Measurements from ENCODE around the gene ARHGAP4.
A peak's percentile ranks its signal among the peaks of the same experiment; 100 is the strongest.

The ARHGAP4 gene

GRCh38 chrX:153925739-153926551, at the start of gene ARHGAP4:
Gene ARHGAP4 (minus strand): TSS chrX:153926264. CDS start chrX:153926202, 62 bp downstream.
- DNase-seq, result no peak

DNA sequence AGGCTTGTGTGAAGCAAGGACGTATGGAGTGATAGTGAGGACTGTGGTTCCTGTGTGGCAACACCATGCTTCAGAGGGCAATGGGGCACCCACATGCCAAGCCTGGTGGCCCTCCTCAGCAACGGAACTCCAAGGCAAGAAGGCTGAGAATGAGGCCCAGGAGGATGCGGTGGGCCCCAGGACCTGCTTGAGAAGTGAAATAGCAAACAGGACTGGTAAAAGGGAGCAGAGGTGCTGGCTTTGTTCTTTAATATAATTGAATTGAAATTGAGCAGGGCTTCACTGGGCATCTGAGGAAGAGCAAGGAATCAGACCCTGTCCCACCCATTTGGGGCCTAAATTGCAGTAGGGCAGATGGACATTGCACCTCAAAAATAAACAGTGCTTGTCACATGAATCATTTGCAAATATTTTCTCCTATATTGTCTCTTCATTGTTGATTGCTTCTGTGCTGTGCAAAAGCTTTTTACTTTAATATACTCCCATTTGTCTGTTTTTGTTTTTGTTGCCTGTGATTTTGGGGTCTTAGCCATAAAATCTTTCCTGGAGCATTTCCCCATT, 48.7 kb upstream of the ARHGAP4 start:
- DNase-seq, result no peak

GRCh38 chrX:153974003-153974725, 48.1 kb upstream of the ARHGAP4 start:
- no peak for DNase-seq

- DNase-seq, result peak; percentile 45
Measured at GRCh38 chrX:153973127-153974002, 47.3 kb upstream of the ARHGAP4 start.

- peak; percentile 88 for DNase-seq
Measured at GRCh38 chrX:153972368-153973126, 46.5 kb upstream of the ARHGAP4 start, which contains the start of gene TMEM187. Gene TMEM187 (plus strand): TSS chrX:153972754. CDS start chrX:153982063, 9,309 bp downstream.

GRCh38 chrX:153971450-153972367, 45.6 kb upstream of the ARHGAP4 start, which contains the start of gene HCFC1:
Gene HCFC1 (minus strand): TSS chrX:153971818. CDS start chrX:153970840, 978 bp downstream.
- peak; percentile 90 for DNase-seq

DNA sequence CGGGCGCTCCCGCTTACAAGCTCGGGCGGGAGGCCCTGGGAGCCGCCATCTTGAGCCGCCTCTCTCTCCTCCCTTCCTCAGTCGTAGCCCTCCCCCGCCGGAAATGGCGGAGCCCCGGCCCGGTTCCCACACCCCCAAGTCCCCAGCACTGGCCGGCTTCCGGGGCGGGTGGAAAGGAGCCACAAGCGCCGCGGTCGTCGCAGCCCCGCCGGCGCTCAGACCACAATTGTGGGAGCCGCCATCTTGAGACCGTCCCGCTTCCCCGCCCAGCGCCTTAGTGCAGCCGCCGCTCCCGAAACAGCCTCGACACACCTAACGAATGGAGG, 45.0 kb upstream of the ARHGAP4 start:
- DNase-seq, result peak; percentile 67

DNA sequence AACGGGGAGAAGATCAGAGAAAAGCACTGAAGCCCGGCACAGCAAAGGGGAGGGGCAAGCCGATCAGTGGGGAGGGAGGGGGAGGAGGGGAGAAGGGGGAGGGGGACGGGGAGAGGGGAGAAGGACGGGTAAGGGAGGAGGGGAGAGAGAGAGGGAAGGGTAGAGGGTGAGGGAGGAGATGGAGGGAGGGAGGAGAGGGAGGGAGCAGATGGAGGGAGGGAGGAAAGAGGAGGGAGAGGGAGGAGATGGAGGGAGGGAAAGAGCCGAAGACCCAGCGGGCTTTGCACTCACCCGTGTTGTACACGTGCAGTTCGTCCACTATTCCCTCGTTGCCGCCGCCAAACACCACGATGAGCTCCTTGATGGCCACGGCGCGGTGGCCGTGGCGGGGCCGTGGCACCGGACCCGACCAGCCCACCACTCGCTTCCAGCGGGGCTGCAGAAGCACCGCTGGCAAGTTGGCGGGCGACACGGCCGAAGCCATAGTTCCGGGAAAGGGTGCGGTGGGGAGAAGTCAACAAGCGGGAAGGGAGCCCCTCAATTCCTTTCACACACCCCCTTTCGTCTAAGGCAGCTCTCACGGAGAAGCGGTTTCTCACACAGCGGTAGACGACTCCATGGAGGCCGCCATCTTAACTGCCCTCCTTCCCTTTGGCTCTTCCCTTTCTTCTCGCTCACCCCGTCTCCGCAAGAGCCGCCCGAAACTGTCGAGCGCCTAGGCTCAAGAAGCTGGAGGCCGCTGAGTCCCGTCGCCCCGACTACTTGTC, 44.5 kb upstream of the ARHGAP4 start:
- DNase-seq, result peak; percentile 43

DNA sequence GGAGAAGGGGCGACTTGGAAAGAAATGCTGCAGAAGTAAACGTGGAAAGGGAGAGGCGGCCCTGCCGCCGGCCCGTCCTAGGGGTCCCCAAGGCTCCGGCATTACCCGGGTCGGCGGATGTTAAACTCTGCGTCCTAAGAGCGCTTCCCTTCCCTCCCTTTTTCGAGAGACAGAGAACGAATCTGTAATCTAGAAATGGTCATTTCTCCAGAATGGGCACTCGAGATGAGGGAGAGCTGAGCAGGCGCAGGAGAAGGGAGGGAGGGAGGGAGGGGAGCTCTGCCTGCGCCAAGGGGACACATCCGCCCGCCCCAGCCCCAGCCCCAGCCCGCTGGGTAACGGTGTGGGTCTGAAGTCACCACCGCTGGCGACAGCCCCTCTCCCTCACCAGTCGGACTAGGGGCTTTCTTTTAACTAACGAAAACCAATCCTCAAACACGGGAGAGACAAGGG, 43.9 kb upstream of the ARHGAP4 start:
- no peak for DNase-seq

DNA sequence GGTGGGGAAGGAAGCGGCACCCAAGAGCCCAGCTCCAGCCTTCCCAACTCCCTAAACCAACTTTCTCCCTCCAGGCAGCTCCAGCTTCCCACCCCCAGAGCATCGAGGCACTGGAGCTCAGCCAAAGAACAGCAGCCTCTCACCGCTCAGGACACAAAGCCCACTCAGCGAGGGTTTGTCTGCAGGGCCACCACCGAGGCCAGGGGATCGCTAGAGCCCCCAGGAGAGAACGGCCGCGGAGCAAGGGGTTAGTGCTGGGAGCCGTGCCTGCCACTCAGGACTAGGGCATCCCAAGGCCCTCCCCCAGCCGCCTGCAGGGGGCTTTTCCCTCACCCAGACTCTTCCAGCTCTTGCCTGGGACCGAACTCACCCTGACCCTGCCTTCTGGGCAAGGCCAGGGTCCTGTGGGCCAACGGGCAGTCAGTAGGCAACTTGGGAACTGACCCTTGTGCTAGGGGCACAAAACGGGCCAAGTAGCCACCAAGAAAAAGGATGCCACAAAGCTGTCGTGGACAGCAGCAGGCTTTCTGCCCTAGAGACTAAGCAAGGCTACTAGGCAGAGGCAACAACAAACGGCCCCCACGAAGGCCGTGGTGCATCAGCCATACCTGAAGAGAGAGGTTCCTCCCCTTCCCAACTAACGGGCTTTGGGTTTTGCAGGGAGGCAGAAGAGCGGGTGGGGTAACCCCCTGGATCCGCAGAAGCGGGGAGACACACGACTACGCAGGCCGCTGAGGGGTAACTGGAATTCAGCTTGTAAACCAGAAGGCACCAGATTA, 43.2 kb upstream of the ARHGAP4 start:
- DNase-seq, result no peak

DNA sequence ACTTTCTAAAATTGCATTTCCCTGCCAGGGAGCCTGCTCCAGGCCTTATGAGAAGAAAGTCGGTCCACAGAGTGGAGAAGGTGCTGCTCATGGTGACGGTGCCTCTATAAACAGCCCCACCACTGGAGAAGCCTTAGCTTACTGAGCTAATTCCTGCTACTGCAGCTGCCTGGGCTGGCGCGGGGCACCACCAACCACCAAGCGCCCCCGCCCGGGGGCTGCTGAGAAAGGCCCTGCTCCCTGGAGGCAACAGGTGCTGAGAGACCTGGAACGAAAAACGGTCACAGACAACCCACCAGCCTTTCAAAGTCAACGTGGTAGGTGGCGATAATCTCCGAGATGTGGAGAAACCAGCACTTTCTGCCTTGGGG, 42.7 kb upstream of the ARHGAP4 start:
- no peak for DNase-seq

DNA sequence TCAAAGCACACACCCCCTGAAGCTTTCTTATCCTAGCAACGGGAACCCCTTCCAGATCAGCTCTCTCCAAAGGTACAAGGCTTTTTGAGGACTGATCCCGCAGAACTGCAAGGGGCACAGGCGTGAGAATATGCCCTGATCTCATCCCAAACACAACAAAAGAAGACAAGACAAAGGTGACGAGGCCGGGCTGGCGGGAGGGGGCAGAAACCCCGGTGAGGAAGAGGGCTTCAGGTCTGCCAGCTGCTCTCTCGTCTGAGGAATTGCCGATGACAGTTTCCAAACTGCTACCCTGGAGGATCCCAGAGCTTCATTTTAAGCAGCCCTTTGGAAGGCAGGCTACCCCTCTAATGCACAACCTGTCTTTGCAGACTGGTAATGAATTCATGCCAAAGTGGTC, 42.2 kb upstream of the ARHGAP4 start:
- peak; percentile 27 for DNase-seq

GRCh38 chrX:153967536-153968224, 41.6 kb upstream of the ARHGAP4 start:
- no peak for DNase-seq

DNA sequence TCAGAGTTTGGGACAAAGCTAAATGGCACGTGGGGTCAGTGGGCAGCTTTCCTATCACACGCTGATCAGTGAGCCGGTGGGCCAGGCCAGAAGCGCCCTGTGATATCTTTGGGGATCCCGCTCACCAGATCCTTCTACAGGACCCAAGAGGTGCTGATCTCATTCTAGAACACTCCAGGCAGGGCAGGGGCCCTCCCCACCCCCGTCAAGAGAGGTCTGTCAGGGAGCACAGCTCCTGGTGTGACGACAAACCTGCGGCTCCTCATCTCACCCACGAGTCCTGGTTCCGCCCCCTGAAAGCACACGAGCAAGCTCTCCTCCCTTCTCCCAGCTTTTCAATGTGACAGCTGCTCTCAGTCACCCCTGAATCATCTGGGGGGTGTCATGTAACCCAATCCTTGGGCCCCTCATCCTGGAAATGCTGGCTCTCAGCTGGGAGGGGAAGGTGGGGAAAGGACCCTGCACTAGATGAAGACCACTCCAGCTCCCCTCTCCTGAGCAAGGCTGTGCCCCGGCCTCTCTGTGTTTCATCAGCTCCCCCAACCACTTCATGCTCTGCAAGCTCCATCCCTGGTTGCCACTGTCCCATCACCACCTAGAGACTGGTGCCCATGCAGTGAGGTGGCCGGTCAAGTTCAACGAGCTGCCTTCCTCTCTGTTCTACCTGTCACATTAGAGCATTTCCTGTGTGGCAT, 40.9 kb upstream of the ARHGAP4 start:
- no peak for DNase-seq

DNA sequence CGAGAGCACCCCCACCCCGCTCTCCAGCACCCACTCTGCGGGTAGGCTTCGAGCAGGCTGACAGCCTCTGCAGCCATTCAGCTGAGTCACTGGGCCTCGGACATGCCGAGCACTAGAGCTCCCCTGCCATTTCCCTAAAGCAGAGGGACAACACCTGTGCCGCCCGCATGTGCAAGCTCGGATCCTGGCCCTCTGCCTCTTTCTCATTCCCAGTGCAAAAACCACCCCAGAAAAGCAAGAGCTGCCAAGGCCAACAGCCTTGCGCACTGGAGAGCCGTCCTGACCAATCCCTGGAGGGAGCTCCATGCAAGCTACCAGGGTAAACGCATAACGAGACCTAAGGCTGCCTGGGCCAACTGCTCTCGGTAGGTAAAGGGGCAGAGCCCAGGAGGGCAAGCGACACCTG, 40.2 kb upstream of the ARHGAP4 start:
- no peak for DNase-seq

- DNase-seq, result no peak
Measured at GRCh38 chrX:153965406-153965805, 39.3 kb upstream of the ARHGAP4 start.

GRCh38 chrX:153964105-153964504, 38.0 kb upstream of the ARHGAP4 start:
- DNase-seq, result no peak

GRCh38 chrX:153963546-153963945, 37.5 kb upstream of the ARHGAP4 start:
- no peak for DNase-seq

Data from NCI-H2171 treated with DMSO at 0.1 percent for 48 hours (cell line).